Kidney epithelial cell (primary cell): ENCODE data around the gene SERTAD1. TPM values are rescaled to one million over a fixed set of nuclear protein-coding genes. Genes with fewer than 3 reads are reported as not detected.
A peak's percentile ranks its signal among the peaks of the same experiment; 100 is the strongest.
"Not testable (repeated sequence)": the region's sequence is repeated elsewhere in the genome, so short reads cannot be mapped to it uniquely, and the experiment has no call there.

Experiments used
- DNase-seq: peaks from one replicate; pipeline ENCODE4 v3.0.0-alpha.2; 2010; ENCODE audit warnings: low read depth
- H3K27me3 ChIP-seq: 2 replicates; pipeline ENCODE4 v1.6.0; 2011; ENCODE audit warnings: low read length; ENCODE audit not compliant: control insufficient read depth, insufficient read depth
- H3K36me3 ChIP-seq: 2 replicates; pipeline ENCODE4 v1.5.1; 2011; ENCODE audit warnings: low read length; ENCODE audit not compliant: control insufficient read depth, insufficient read depth
- H3K4me3 ChIP-seq: 2 replicates; pipeline ENCODE4 v1.5.1; 2011; ENCODE audit warnings: low read depth, mild to moderate bottlenecking, control low read depth, low read length
- total RNA-seq: library from RNA; depleted of rRNA; stranded (reverse); fragments of >200 nt; gene quantifications from 2 replicates; pipeline ENCODE4 v1.2.3, GENCODE V29; 2015
- TF ChIP-seq, protein P1 (sequence below): IDR thresholded peaks from 2 replicates; pipeline ENCODE4 v1.5.1; 2011; ENCODE audit warnings: mild to moderate bottlenecking, moderate library complexity, low read length, control low read depth, inconsistent platforms; ENCODE audit not compliant: insufficient read depth, poor library complexity, severe bottlenecking

Gene SERTAD1
- total RNA-seq, 1 donor from 2014 or later: 12.3 TPM

DNA sequence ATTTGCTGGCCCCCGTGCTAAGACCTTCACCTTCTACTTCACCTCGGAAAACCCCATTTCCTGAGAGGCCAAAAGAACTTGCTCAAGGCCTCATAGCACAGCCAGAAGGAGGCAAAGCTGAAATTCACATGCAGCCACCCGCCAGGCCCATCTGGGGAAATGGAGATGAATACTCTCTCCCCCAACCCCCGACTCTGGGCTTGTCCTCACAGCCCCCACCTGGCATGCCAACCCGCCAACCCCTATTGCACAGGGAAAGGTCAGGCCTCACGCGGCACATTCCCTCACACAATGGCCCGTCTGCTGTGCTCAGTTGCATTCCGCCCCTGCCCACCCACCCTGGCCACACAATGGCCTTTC lies 15.8 kb downstream of the SERTAD1 start:
- TF ChIP-seq, protein P1, sequence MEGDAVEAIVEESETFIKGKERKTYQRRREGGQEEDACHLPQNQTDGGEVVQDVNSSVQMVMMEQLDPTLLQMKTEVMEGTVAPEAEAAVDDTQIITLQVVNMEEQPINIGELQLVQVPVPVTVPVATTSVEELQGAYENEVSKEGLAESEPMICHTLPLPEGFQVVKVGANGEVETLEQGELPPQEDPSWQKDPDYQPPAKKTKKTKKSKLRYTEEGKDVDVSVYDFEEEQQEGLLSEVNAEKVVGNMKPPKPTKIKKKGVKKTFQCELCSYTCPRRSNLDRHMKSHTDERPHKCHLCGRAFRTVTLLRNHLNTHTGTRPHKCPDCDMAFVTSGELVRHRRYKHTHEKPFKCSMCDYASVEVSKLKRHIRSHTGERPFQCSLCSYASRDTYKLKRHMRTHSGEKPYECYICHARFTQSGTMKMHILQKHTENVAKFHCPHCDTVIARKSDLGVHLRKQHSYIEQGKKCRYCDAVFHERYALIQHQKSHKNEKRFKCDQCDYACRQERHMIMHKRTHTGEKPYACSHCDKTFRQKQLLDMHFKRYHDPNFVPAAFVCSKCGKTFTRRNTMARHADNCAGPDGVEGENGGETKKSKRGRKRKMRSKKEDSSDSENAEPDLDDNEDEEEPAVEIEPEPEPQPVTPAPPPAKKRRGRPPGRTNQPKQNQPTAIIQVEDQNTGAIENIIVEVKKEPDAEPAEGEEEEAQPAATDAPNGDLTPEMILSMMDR: no peak
- no peak for DNase-seq
- no peak overlapping the region for H3K4me3 ChIP-seq
- H3K36me3 ChIP-seq: no peaks in the 10 kb centered on the region
- H3K27me3 ChIP-seq: no peaks in the 10 kb centered on the region

DNA sequence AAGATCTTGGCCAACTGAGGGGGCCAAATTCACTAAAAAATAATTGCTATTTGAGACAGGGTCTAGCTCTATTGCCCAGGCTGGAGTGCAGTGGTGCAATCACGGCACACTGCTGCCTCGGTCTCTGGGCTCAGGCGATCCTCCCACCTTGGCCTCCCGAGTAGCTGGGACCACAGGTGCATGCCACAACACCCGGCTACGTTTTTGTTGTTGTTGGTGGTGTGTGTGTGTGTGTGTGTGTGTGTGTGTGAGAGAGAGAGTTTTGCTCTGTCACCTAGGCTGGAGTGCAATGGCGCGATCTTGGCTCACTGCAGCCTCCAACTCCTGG lies 17.2 kb downstream of the SERTAD1 start:
- not testable (repeated sequence) for H3K27me3 ChIP-seq, H3K36me3 ChIP-seq, H3K4me3 ChIP-seq, DNase-seq

DNA sequence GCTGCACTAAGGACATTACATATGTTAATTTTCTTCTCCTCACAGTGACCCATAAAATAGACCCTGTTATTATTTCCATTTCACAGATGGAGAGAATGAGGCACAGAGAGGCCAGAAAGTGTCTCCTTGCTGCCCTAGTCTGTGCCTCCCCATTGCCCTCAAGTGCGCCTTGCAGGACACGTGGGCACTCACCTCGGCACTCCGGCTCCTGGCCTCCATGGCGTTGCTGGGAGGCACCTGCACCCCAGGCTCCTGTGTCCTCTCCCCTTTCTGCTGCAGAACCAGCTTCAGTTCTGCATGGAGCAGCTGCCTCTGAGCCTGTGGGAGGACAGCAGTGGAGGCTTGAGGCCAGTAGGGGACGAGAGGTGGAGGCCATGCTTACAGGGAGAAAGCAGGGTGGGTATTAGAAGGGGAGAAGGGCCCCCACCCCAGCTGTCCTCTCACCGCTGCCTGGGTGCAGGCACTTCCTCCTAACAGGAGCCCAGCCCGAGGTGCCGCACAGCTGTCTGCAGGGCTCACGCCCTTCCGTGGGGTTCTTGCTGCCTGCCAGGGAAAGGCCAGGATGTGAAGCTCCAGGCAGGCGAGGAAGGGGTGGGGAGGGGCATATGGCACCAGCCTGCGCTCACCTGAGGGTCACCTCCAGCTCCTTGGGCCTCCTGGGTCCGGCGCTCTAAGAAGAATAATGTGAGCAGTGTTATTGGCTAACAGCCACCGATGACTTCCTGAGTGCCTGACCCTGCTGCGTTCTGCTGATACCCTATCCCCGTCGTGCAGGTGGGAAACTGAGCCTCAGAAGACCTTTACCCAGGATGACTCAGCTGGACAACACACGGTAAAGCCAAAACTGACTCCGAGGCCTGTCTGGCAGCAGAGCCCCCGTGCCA lies 17.8 kb downstream of the SERTAD1 start:
- no peaks in the 10 kb centered on the region for H3K27me3 ChIP-seq
- TF ChIP-seq, protein P1: no peak
- no peaks in the 10 kb centered on the region for H3K36me3 ChIP-seq
- DNase-seq: no peak
- no peak overlapping the region for H3K4me3 ChIP-seq

DNA sequence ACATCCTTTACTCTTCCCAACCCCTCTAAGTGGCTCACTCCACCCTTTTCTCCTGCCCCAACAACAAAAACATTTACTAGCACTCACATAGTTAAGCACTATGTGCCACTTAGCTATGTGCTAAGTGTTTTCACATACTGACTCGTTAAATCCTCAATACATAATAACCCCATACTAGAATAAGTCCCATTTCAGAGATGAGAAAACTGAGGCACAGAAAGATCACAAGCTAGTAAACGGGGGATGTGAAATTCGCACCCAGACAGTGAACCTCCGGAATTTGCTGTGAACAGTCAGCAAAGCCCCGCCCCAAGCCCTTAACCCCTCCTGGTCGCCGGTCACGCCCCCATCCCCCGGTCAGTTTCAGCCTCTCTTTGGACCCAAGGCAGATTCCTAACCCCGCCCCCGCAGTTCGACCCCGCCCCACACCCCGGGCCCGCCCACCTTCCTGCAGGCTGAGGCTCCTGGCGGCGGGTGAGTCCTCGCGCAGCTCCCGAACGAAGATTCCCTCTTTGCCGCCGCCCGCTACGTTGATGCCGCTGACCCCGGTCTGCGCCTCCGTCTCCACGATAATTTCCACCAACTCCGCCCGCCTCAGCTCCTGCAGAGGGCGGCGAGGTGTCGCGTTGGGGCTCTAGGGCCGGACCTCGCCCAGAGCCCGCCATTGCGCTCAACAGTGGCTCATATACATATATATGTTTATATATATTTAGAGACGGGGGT lies 22.4 kb downstream of the SERTAD1 start:
- DNase-seq: peak; percentile 74
- Histone ChIP-seq H3K4me3 (peak overlapping the region; percentile 46), H3K36me3 (no peaks in the 10 kb centered on the region), H3K27me3 (peaks cover 3% of the 10 kb centered on the region)
- TF ChIP-seq, protein P1: no peak

DNA sequence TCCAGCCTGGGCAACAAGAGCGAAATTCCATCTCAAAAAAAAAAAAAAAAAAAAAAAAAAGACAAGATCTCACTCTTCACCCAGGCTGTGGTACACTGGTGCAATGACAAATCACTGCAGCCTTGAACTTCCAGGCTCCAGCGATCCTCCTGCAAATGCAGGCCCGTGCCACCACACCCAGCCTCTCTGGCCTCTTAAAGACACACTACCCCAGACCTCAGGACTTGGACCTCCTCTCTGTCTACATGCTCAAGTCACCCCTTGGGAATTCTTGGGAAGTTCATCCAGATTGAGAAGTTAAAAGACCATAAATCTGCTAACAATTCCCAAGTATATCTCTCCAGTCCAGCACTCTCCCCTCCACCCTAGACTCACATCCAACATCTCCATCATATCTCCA lies 25.2 kb downstream of the SERTAD1 start:
- H3K36me3 ChIP-seq: no peaks in the 10 kb centered on the region
- DNase-seq: no peak
- TF ChIP-seq, protein P1: no peak
- peaks cover 13% of the 10 kb centered on the region for H3K27me3 ChIP-seq
- H3K4me3 ChIP-seq: no peak overlapping the region

DNA sequence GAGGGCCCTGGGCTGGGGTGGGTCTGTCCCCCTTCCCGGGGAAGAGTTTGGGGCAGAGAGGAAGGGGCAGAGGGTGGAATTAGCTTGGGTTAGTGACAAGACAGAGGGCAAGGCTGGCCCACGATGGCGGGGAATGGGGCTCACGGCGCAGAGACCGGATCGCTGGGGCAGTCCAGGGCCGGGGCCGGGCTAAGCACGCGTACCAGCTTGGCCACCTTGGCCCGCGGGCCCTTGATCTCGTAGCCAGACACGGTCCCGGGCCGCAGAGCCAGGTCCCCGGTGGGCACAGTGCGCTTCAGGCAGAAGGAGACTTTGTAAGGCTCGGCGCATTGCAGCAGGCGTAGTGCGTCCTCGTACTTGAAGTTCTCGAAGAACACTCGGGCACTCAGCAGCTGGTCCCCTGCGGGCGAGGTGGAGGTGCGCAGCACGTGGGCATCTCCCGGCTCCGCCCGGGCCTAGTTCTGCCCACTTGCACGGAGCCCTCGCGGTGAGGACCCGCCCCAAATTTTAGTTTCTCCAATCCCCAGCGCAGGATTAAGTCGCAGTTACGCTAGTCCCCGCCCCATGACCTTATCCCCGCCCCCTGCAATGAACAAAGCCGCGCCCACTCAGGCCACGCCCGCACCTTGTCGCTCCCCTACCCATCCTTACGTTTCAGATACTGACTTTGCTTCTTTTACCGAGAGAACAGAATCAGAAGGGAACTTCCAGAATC lies 27.2 kb downstream of the SERTAD1 start:
- no peaks in the 10 kb centered on the region for H3K36me3 ChIP-seq
- peak; percentile 19 for DNase-seq
- TF ChIP-seq, protein P1: no peak
- peaks cover 20% of the 10 kb centered on the region for H3K27me3 ChIP-seq
- H3K4me3 ChIP-seq: no peak overlapping the region
